HG03571 (cell line): ENCODE results near the gene RRP15.

Experiments used
- ATAC-seq: cut with Tn5 transposase; IDR thresholded peaks from one replicate; pipeline ENCODE4 v1.9.1; 2021; ENCODE audit not compliant: unreplicated experiment

RRP15 gene, protein sequence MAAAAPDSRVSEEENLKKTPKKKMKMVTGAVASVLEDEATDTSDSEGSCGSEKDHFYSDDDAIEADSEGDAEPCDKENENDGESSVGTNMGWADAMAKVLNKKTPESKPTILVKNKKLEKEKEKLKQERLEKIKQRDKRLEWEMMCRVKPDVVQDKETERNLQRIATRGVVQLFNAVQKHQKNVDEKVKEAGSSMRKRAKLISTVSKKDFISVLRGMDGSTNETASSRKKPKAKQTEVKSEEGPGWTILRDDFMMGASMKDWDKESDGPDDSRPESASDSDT

DNA sequence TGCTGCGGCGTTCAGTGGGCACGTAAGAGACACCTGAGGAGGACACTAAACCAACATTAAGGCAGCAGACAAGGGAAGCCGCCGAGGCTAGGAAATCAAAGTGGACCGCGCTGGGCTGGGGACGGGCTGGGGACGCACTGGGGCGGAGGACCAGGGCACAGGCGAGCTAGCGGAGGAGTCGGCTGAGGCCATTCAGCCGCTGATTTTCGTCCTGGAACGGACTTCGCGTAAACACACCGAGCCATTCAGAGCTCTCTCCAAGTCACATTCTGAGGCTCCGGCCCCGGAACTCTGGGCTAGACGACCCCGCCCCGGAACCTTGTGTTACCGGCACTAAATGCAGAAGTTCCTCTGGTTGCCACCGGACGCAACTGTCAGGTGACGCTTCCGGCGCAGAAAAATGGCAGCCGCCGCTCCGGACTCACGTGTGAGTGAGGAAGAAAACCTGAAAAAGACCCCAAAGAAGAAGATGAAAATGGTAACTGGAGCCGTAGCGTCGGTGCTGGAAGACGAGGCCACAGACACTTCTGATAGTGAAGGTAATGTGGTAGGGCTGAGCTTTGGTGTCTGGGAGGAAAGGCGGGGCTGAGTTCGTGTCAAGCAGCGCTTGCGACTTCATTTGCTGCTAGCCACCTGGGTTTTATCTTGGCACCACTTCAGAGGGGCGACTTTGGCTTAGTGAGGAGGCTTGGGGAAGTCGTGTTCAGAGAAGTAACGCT is at the start of gene RRP15:
Gene RRP15, plus strand, starts transcription at position 377 of the 719 bp plus-strand sequence. Its CDS starts 24 bp downstream, at position 401.
- peak; percentile 100 for ATAC-seq

DNA sequence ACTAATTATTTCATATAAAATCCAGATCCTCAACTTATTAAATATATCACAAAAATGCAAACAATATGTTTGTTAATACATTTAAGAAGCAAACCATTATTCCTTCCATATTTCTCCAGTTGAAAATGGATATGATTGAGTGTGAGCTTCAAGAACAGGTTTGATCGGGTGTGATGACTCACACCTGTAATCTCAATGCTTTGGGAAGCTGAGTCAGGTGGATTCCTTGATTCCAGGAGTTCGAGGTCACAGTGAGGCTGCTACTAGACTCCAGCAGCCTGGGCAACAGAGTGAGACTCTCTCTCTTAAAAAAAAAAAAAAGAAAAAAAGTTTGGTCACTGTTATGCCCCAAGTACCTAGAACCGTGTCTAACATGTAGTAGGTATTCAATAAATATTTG is 42.9 kb upstream of the RRP15 start:
- ATAC-seq: no peak

DNA sequence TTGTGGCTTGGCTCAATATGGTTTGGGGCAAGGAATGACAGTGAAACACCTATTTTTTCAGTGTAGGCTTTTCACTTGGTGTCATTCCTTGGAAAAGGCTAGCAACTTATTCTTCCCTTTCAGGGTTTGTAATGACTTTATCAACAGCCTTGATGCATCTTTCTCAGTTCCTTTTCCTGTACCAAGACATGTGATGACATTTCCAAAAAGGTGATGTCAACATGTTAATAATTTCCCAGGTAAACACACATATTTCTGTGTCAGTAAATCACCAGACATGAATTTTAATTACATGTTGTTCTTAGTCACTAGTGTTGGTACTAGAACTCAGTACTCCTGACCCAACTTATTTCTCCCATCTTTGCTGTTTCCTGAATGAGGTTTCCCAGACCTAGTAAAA is 37.8 kb upstream of the RRP15 start:
- no peak for ATAC-seq

DNA sequence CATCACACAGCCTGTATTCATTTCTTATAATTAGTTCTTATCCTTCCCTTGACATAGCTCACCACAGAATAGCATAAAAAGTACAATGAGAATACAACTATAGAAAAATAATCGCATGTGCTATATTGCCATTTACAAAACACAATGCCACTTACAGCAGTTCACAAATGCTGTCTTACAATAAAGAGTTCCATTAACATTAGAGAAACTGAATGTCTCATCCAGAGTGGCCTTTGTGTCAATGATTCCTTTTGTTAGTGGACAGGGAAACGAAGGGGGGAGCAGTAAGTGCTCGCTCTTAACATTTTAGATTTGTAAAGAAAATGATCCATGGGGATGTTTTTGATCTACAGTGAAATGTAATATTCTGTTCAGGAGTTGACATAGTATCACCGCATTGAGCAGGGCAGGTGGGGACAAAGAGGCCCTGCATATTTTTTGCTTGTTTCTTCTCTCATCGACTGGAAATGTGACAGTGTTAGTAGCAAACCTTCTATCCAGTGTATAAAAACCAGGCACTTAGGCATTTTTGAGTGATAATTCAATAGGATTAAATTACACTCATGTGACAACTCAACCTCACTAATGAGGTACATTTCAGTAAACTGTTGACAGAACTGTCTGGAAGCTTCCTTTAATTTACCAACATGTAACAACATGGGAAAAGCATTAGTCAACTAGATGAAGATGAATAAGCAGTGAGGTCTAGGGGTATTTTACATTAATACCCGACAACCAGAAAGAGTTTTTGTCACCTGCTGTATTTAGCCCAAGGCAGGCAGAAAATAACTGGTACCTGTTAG is 35.6 kb upstream of the RRP15 start:
- ATAC-seq: no peak

DNA sequence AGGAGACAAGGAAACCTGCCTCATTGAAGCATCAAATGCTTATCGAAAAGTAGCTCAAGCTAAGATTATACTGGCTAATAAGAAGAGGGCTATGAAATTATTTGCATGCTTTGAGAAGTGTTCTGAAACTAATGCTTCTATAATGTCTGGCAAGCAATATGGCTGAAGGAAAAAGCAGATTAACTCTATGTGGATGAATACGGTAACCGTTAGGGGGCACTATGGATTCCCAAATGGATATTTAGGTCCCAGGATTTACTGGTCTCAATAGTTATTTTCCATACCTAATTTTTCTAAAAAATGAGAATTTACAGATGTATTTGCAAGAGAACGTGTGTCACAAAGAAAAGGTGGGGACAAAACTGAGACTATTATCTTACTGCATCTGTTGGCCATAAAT is 34.6 kb upstream of the RRP15 start:
- no peak for ATAC-seq

DNA sequence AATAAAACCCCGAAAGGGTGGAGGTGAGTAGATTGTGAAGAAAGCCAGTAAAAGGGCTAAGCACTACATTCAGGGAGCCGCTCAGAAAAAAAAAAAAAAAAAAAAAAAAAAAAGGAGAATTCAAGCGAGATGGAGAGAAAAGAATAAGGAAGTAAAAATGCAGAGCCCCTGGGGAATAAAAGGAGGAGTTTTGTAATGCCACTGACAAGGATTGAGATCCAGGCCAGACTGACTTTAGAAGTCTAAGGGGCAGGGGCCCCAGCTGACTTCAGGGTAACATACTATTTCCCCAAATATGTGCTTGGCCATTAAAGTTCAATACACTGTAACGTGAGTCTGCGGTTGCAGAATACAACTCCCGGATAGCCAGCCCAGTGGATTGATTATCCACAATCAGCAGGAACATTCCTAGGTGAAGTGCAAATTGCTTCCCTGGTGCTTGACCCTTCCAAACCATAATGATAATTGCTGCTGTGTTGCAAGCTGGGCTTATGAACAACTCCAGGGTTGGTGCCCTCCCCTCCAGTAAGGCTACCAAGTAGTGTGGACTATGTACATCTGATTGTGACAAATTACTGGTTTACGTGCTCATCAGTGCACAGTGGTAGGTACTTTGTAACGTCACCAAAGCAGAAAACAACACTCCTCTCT is 30.7 kb upstream of the RRP15 start:
- ATAC-seq: no peak

DNA sequence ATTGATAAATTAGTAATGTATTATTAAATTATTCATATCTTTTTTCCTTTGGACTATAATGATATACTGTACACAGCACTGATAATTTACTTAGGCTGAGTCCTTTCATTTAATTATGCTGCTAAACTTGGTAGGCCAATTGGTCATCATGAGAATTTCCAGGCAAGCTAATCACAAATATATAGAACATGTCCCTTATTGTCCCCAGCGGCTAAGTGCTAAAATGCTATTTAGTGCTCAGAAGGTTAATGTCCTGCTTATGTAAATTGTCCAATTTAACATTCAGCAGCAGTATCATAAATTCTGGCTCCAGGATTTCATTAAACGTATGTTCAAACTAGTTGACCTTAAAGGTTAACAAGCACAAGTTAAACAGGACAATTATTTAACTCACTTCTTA is 30.0 kb upstream of the RRP15 start:
- no peak for ATAC-seq

DNA sequence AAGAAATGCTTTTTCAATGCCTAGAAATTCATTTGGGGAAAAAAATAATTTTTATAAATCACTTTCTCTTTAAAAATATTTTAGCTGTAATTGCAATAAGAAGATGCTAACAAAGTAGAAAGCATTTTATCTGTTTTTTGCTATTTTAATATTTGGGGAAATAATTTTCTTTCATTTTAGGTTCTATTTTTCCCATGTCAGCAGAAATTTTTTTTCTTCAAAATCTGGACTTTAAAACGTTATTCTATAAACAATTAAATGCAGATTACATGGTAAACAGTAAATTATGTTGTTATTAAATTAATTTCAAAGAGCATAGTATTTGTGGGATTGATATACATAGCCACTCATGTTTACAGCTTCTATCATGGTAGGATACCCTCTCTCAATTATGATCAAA is 27.7 kb upstream of the RRP15 start:
- ATAC-seq: no peak

DNA sequence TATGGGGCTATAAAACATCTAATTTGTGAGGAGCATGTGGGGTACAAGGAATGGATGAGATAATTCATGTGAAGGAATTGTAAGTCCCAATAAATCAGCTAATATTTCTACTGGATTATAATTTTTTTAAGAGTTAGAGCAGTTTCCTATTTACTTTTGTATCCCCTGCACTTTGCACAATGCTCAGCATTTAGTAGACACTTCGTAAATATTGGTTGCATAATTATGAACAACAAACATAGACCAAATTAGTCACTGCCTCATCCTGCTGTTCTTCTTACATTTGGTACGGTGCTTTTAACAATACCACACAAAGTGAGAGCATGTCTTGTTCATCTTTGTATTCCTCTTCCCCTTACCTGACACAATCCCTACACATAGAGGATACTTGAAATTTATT is 27.1 kb upstream of the RRP15 start:
- ATAC-seq: no peak

DNA sequence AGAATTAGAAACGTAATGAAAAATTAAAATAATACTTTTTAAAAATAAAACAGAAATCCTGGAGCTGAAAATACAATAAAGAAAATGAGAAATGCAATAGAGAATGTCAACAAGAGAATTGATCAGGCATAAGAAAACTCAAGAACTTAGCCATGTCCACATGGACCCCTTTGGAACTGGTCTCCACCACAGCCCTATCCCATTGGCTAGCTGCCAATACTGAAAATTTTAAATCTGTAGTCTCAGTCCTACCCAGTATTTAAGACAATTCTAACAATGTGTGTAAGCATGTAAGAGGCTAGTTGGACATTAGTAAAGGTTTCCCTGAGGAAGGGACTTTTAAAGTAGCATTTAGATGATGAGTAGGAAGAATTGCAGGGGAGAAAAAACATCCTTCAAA is 25.8 kb upstream of the RRP15 start:
- ATAC-seq: no peak

DNA sequence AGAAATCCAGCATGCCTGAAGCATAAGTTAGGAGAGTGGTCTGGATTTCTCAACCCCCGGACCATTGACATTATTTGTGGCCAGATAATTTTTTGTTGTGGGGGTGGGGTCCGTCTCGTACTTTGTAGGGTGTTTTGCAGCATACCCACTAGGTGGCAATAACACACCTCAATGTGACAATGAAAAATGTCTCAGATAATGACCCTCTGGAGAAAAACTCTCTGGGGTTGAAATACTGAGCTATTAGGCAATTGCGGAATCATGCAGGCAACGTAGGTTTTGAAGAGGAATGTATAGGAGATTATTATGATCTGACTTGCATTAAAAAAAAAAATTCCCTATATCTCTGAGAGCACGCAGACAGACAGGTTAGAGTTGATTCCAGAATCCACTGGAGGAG is 25.3 kb upstream of the RRP15 start:
- ATAC-seq: no peak

DNA sequence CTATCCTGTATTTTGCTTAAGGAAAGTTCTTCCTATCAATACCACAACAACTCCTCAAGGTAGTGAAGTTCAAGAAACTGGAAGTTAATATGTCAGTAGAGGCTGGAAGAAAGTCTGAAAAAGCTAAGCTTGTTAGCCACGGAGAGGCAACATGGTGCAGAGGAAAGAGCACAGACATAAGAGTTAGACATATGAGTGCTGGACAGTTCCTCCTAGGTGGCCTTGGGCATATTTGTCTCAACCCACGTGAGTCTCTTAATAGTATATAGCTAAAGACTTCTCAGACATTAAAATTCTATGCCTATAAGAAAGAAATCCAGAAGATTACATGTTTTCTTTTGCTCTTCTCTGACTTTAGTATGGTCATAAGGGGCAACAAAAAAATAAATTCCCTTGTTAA is 22.8 kb upstream of the RRP15 start:
- ATAC-seq: no peak

DNA sequence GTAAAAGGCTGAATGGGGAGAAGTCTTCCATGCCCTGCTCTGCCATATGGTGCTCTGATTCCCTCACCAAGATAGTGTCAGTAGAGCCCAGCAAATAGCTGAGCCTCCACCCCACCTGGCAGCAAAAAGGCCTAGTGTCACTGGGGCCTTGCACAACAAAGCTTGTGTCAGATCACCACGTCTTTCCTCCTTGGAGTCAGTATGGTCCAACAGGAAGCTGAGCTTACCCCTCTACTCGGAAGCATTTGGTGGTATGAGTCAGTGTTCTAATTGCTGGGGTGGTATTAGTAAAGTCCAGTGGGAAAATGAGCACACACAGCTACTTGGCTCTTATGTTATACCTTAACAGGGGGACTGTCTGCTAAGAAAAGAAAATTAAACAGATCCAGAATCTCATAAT is 18.7 kb upstream of the RRP15 start:
- ATAC-seq: no peak

DNA sequence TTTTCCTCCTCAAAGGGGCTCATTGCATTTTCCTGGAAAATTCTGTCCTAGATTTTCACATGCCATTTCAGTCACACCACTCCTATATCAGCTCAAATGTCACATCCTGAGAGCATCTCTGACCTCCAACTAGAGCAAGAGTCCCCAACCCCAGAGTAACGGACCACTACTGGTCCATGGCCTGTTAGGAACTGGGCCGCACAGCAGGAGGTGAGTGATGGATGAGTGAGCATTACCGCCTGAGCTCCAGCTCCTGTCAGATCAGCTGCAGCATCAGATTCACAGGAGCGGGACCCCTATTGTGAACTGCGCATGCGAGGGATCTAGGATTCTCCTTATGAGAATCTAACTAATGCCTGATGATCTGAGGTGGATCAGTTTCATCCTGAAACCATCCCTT is 12.7 kb upstream of the RRP15 start:
- no peak for ATAC-seq

DNA sequence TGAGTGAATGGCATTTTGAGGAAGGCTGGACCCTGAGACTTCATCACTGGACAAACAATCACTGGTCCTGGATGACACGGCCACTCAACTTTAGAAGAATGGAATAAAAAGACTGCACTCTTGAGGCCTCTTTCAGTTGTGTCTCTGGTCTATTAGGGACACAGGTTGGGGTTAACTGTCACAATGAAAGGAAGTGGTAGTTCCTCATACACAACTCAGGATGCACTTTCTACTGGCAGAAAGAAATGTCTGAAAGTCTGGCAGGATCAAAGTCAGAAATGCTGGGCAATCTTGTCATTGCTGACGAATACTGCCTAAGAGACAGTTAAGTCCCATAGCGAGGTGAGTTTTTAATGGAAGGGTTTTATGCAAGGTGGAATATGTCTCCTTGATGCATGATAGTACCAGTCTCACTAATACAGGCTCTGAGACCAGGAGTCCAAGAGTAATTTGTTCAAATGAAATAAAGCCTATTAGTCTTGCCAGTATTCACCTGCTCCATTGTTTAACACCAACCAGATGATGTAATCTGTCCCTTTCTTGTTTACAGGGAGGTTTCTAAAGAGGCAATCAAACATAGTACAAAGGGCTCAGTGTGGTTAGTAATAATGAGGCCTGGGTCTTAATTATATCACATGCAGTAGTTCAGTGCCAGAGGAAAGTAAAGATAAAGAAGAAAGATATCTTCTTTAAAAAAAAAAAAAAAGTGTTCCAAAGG is 11.2 kb upstream of the RRP15 start:
- no peak for ATAC-seq

DNA sequence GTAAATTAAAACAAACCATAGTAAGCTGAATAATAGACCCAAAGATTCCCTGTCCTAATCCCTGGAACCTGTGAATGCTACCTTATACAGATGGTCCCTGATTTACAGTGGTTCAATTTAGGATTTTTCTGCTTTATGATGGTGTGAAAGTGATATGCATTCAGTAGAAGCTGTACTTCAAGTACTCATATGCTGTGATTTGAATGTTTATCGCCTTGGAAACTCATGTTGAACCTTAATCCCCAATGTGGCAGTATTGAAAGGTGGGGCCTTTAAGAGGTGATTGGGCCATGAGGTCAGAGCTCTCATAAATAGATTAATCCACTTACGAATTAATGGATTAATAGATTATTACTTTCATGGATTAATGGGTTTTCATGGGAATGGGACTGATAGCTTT is 10.6 kb upstream of the RRP15 start:
- ATAC-seq: no peak

DNA sequence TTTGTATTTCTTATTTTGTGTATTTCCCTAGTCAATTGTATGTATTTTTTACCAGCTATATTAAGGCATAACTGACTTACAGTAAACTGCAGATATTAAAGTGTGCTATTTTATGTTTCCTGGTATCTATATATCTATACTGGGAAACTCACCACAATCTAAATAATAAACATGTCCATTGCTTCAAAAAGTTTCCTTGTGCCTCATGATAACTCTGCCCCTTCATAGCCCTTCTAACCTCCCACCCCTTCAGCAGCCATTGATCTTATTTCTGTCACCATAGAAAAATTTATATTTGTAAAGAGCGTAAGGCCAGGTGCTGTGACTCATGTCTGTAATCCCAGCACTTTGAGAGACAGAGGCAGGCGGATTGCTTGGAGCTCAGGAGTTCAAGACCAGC is 9.3 kb upstream of the RRP15 start:
- no peak for ATAC-seq

DNA sequence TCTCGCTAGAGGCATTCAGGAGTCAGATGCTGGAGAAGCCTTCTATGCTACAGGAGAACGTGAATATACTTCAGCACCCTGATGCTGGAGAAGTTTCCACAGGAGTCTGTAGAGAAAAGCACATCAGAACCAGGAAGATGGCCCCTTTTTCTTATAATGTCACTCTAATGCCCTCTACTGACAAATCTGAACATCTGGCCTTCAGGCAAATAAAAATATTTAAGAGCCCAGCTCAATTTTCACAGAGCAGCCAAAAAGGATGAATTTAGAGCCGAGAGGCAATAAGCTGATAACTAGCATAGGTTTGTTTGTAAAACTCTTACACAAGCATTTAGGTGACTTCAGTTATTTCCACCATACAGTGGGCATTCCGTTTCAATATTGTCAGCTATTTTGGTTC is 3.8 kb upstream of the RRP15 start:
- no peak for ATAC-seq

DNA sequence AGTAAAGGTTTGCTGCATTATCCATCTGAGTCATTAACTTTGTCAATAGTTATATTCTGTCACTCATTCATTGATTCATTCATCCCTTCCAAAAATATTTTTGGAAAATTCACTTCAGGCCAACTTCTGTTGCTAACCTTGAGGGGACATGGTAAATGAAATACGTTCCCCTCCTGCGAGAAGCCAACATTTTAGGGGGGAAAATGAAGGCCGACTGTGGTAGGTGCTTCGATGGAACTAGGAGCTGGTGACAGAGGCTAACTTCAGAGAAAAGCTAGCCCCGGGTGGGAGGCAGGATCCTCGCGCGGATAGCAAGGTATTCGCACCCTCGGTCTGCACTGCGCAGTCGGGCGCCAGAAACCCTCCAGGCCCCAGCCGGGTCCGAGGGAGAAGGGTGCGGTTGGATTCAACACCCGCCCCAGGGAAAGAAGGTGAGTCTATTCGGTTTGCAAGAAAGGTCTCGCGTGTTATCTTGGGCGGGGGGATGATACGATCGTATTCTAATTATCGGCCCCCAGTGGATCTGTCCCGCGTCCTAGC is 646 bp upstream of the RRP15 start:
- ATAC-seq: peak; percentile 29

DNA sequence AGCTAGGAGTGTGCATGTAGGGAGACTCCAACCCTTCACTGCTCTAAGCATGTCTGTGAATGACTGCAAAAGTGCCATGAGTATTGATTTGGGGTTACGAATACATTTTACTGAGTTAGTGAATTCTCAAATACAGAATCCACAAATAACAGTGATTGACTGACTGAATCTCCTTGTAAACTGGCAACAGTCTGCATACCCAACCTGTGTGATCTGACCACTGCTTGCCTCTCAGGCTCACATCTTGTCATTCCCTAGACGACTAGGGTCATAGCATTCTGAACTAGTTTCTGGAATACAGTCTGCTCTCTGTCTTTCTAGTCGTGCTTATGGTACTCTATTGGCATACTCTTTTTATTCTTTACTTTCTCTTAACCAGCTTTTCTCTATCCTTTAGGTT is 7.4 kb downstream of the RRP15 start:
- no peak for ATAC-seq

DNA sequence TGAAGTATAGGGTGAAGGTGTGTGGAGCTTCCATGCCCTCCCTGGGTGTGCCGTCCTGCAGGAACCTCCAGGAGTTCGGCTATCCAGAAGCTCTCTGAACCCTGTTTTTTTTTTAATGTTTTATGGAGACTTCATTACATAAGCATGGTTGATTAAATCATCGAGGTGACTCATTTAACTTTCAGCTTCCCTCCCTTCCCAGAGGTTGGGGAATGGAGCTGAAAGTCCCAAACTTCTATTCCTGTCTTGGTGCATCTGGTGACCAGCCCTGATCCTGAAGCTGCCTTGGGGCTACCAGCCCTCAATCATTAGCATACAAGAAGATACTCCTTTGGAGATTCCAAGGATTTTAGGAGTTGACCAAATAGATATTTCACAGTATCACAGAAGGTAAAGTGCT is 9.5 kb downstream of the RRP15 start:
- no peak for ATAC-seq
